ENCODE results near the gene RPS6KB2.
"Not testable (repeated sequence)": the region's sequence is repeated elsewhere in the genome, so short reads cannot be mapped to it uniquely, and the experiment has no call there.

The RPS6KB2 gene

DNA sequence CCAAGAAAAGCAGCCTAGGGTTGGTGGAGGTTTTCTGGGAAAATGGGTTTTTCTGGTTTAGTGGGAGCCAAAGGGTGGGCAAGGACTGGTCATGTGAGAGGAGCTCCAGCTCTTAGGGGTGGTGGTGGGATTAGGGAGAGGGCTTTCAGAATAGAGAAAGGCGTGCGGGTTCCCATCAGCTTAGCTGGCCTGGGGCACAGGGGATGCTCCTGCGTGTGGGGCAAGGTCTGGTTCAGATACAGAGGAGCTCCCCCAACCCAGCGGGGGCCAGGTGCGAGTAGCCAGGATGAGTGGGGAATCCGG lies 40.1 kb downstream of the RPS6KB2 start:
- no peak for DNase-seq

DNA sequence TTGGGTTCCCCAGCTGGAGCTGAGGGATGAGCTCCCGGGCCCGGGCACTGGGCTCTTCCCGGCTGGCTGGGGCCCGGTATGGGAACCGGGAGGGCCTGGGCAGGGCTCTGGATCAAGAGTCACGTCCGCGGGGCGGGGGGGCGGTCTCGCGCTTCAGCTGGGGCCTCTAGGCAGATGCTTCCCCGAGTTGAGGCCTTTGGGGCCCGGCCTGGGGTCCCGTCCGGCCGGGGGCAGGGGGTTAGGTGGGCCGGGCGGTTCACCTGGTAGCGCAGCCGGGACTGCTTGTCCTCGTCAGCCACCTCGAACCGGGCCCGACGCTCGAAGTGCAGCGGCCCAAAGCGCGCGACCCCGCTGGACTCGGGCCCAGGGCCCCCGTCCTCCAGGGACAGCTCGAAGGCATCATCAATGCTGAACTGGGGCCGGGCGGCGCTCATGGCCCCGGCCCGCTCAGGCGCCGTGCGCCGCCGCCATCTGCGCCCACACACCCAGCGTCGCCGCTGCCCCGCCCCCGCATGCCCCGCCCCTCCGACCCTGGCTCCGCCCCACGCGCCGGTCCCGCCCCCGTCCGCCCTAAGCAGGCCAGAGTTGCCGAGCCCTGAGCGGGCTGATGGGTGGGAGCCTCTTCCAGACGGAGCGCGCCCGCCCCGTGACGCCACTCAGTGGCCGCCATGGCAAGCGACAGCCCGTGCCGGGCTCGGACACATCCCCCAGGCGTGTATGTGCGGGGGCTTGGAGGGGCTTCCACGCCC lies 40.6 kb downstream of the RPS6KB2 start, which contains the start of gene TMEM134:
TSS of gene TMEM134 (minus strand) at position 493 of the 749 bp plus-strand sequence. CDS start at position 434, 59 bp downstream.
- DNase-seq, result peak; percentile 94

DNA sequence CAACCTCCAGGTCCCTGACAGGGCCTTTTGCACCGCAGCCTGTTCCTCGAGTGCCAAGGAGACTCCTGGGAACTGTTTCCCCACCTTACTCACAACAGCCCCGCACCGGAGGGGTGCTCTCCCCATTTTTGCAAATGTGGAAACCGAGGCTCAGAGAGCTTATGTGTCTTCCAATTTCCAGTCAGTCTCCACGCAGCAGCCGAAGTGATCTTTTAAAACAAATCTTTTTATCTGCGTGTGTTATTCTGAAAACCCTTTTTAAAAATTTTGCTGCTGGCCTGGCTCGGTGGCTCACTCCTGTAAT lies 41.2 kb downstream of the RPS6KB2 start:
- no peak for DNase-seq

GRCh38 chr11:67470337-67471002 lies 42.2 kb downstream of the RPS6KB2 start:
- DNase-seq, result no peak

- no peak for DNase-seq
Measured at GRCh38 chr11:67472882-67473281, 44.6 kb downstream of the RPS6KB2 start.

- DNase-seq, result not testable (repeated sequence)
Measured at GRCh38 chr11:67476692-67477091, 48.4 kb downstream of the RPS6KB2 start.

GRCh38 chr11:67477344-67478050 lies 49.2 kb downstream of the RPS6KB2 start:
- not testable (repeated sequence) for DNase-seq

- DNase-seq, result no peak
Measured at GRCh38 chr11:67482275-67482826, 54.1 kb downstream of the RPS6KB2 start.

DNA sequence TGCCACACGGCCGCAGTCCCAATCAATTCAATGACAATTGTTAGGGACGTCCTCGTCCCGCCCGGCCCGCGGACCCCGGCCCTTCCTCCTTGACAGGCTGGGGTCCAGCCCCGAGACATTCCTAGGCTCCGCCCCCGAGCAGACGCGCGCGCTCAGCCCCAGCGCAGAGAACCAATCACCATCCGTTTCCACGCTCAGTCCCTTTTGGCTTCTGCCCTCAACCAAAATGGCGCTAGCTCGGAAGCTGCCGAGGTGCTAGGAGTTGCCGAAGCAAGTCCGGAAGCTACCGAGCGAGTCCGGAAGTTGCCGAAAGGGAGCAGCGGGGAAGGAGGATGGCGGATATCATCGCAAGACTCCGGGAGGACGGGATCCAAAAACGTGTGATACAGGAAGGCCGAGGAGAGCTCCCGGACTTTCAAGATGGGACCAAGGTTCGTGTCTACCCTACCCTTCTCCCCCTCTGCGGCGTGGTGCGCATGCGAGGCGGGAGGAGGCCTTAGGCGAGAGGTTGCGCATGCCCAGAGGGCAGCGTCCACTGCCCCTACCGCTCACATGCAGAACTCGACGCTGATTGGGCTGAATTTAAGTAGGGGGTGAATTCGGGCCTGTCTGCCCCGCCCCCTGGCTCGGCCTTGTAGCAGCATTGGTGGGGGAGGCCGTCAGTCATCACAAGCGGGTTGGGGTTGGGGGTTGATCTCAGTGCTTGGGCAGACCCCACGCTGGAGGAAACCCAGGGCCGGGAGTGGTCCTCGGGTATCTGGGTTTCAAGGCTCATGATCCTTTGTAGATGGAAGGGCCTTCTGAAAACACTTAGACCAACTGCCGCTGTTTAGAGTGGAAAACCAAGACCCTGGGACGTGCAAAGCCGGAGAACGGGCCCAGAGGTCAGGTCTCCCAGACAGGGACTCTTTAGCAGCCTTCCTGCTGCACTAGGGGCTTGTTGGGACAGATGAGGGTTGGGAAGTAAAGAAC lies 54.8 kb downstream of the RPS6KB2 start, which contains the start of gene AIP:
TSS of gene AIP (plus strand) at position 200 of the 972 bp plus-strand sequence. CDS start at position 333, 133 bp downstream.
- DNase-seq, result peak; percentile 97

DNA sequence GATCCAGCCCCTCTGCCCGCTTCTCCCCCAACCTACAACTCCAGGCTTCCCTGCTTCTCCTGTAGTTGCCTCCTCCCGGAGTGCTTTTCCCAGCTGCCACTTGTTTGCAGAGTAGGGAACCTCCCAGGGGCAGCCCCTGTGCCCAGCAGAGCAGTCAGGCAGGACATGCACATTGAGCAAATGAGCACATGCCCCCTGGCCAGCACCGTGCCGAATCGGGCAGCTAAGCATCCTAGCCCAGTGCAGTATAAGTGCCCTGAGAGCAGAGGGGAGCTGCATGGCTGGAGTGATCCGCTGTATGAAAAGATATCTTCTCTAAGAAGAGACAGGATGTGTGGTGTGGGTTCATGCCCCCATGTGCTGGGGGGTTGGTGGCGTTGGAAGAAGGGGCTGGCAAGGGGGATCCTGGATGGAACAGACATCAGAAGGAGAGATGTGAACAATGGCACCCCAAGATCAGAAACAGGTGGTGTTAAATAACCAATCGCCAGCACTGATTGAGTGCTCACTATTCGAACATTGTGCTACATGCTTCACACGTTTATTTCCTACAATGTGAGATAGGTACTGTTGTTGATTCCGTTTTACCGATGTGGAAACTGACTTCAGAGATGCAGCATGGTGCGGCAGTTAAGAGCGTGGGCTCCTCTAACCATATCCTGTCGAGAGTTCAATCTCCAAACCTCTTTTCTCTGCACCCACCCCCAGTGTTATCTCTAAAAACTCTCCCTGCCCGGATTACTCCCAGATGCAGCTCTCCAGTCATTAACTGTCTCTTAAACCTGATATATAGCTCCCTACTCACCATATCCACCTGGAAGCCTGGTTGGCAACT lies 55.8 kb downstream of the RPS6KB2 start:
- no peak for DNase-seq

DNA sequence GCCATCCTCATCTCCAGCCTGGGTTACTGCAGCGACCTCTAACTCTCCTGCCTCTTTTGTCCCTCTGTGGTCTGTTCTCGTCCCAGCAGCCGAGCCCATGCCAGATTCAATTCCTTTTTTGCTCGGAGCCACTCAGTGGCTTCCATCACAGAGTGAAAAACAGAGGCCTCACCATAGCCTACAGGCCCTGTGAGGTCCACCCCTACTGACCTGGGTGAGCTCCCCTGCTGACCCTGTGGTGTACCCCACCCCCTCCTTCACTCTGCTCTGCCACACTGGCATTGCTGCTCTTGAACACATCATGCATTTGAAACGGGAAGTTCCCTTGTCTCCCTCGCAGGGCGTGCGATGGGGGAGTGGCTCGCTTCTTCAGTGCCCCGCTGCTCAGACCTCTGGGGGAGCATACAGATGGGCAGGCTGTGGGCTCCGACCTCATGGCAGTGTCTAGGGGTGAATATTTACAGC lies 56.6 kb downstream of the RPS6KB2 start:
- peak; percentile 71 for DNase-seq
